Raji (cell line): ENCODE results near the gene NFKB2.

Experiments
- POLR2A ChIP-seq: IDR thresholded peaks from 2 replicates; pipeline ENCODE4 v1.6.1; 2011; ENCODE audit warnings: low read depth, low read length, control low read depth; ENCODE audit not compliant: insufficient read depth

NFKB2 gene

GRCh38 chr10:102384606-102385429 lies 10.7 kb upstream of the NFKB2 start:
- no peak for TF ChIP-seq POLR2A

- no peak for TF ChIP-seq POLR2A
These were observed 5.6 kb upstream of the NFKB2 start for GRCh38 chr10:102389894-102390293.

GRCh38 chr10:102392306-102392705 lies 3.2 kb upstream of the NFKB2 start:
- TF ChIP-seq POLR2A: no peak

GRCh38 chr10:102393411-102394078 lies 2.0 kb upstream of the NFKB2 start:
- TF ChIP-seq POLR2A: no peak

GRCh38 chr10:102394079-102394800 lies 1.3 kb upstream of the NFKB2 start:
- TF ChIP-seq POLR2A: peak; percentile 58

GRCh38 chr10:102394801-102395399 lies 605 bp upstream of the NFKB2 start:
- peak; percentile 54; the same call in 1 of the 2 replicates for TF ChIP-seq POLR2A

GRCh38 chr10:102396317-102396650 lies 779 bp downstream of the NFKB2 start:
- TF ChIP-seq POLR2A: 0 out of 2 replicates have a peak, but pooled peaks have one; percentile 25

- TF ChIP-seq POLR2A: no peak
These were observed 1.2 kb downstream of the NFKB2 start for GRCh38 chr10:102396730-102397151.

GRCh38 chr10:102397222-102398171 lies 2.0 kb downstream of the NFKB2 start:
- no peak for TF ChIP-seq POLR2A

GRCh38 chr10:102398172-102399020 lies 2.9 kb downstream of the NFKB2 start:
- no peak for TF ChIP-seq POLR2A

GRCh38 chr10:102399217-102400021 lies 3.9 kb downstream of the NFKB2 start:
- TF ChIP-seq POLR2A: peak; percentile 67

GRCh38 chr10:102400076-102400475 lies 4.6 kb downstream of the NFKB2 start:
- no peak for TF ChIP-seq POLR2A
